Body of pancreas (tissue), 4 donors: ENCODE measurements around the gene BANK1.

Source experiments
- CTCF ChIP-seq, 7 experiments: fragments of 450-650 bp in 4 of 7; fragments of 200-600 bp in 3 of 7; sonication (generic) in 3 of 7; IDR thresholded peaks; one replicate each; pipeline ENCODE4 v1.5.1; 2016 to 2019; ENCODE audit warnings: antibody characterized with exemption in 7 of 7
- POLR2A ChIP-seq, 3 donors: fragments of 450-650 bp; IDR thresholded peaks; one replicate each; pipeline ENCODE4 v1.6.1; 2016; ENCODE audit warnings: antibody characterized with exemption in 3 of 3, mild to moderate bottlenecking in 2 of 3

GRCh38 chr4:101973361-101973760 lies 182.8 kb downstream of the BANK1 start:
- TF ChIP-seq CTCF (IDR thresholded peaks at IDR 0.05) (no peak), POLR2A (IDR thresholded peaks at IDR 0.05) (no peak)
